Measurements from ENCODE around the gene SAMD15.

SAMD15 gene

GRCh38 chr14:77344377-77344996 lies 32.7 kb upstream of the SAMD15 start:
- peaks cover 20% of the 10 kb centered on the region for H3K36me3 ChIP-seq (ENCODE audit: control insufficient read depth, insufficient read depth, low read length)
- no peak for DNase-seq
- H3K4me3 ChIP-seq (ENCODE audit: insufficient read depth, low read depth, low read length, poor library complexity, severe bottlenecking): no peak overlapping the region
- no peaks in the 10 kb centered on the region for H3K4me1 ChIP-seq (ENCODE audit: control insufficient read depth, insufficient read depth, low read length, poor library complexity, severe bottlenecking)
- no peak overlapping the region for H3K27ac ChIP-seq (ENCODE audit: insufficient read depth, low read length, poor library complexity, severe bottlenecking)
- no peaks in the 10 kb centered on the region for H3K9me3 ChIP-seq (ENCODE audit: control insufficient read depth, low read length)
- H3K27me3 ChIP-seq (replicated peaks; ENCODE audit: control insufficient read depth, insufficient read depth, low read length, poor library complexity, severe bottlenecking): no peaks in the 10 kb centered on the region

GRCh38 chr14:77346495-77346894 lies 30.7 kb upstream of the SAMD15 start:
- H3K4me3 ChIP-seq (ENCODE audit: insufficient read depth, low read depth, low read length, poor library complexity, severe bottlenecking): no peak overlapping the region
- no peak for DNase-seq
- no peak overlapping the region for H3K27ac ChIP-seq (ENCODE audit: insufficient read depth, low read length, poor library complexity, severe bottlenecking)
- no peaks in the 10 kb centered on the region for H3K27me3 ChIP-seq (replicated peaks; ENCODE audit: control insufficient read depth, insufficient read depth, low read length, poor library complexity, severe bottlenecking)
- no peaks in the 10 kb centered on the region for H3K9me3 ChIP-seq (ENCODE audit: control insufficient read depth, low read length)
- H3K4me1 ChIP-seq (ENCODE audit: control insufficient read depth, insufficient read depth, low read length, poor library complexity, severe bottlenecking): no peaks in the 10 kb centered on the region
- peaks cover 20% of the 10 kb centered on the region for H3K36me3 ChIP-seq (ENCODE audit: control insufficient read depth, insufficient read depth, low read length)

- H3K27me3 ChIP-seq (replicated peaks; ENCODE audit: control insufficient read depth, insufficient read depth, low read length, poor library complexity, severe bottlenecking): no peaks in the 10 kb centered on the region
- no peak for DNase-seq
Observed at GRCh38 chr14:77347751-77348150, 29.4 kb upstream of the SAMD15 start.

GRCh38 chr14:77353469-77354141 lies 23.6 kb upstream of the SAMD15 start:
- Histone ChIP-seq H3K4me1 (ENCODE audit: control insufficient read depth, insufficient read depth, low read length, poor library complexity, severe bottlenecking) (no peaks in the 10 kb centered on the region), H3K27me3 (replicated peaks; ENCODE audit: control insufficient read depth, insufficient read depth, low read length, poor library complexity, severe bottlenecking) (no peaks in the 10 kb centered on the region), H3K36me3 (ENCODE audit: control insufficient read depth, insufficient read depth, low read length) (peaks cover 6% of the 10 kb centered on the region), H3K4me3 (ENCODE audit: insufficient read depth, low read depth, low read length, poor library complexity, severe bottlenecking) (no peak overlapping the region), H3K9me3 (ENCODE audit: control insufficient read depth, low read length) (no peaks in the 10 kb centered on the region), H3K27ac (ENCODE audit: insufficient read depth, low read length, poor library complexity, severe bottlenecking) (no peak overlapping the region)
- DNase-seq: no peak

More at GRCh38 chr14:77347751-77348150, 29.4 kb upstream of the SAMD15 start:
- no peaks in the 10 kb centered on the region for H3K9me3 ChIP-seq (ENCODE audit: control insufficient read depth, low read length)
- H3K4me1 ChIP-seq (ENCODE audit: control insufficient read depth, insufficient read depth, low read length, poor library complexity, severe bottlenecking): no peaks in the 10 kb centered on the region
- H3K36me3 ChIP-seq (ENCODE audit: control insufficient read depth, insufficient read depth, low read length): peaks cover 12% of the 10 kb centered on the region
- no peak overlapping the region for H3K27ac ChIP-seq (ENCODE audit: insufficient read depth, low read length, poor library complexity, severe bottlenecking)
- no peak overlapping the region for H3K4me3 ChIP-seq (ENCODE audit: insufficient read depth, low read depth, low read length, poor library complexity, severe bottlenecking)

GRCh38 chr14:77355811-77356210 lies 21.4 kb upstream of the SAMD15 start:
- Histone ChIP-seq H3K4me3 (ENCODE audit: insufficient read depth, low read depth, low read length, poor library complexity, severe bottlenecking) (no peak overlapping the region), H3K27ac (ENCODE audit: insufficient read depth, low read length, poor library complexity, severe bottlenecking) (no peak overlapping the region), H3K4me1 (ENCODE audit: control insufficient read depth, insufficient read depth, low read length, poor library complexity, severe bottlenecking) (no peaks in the 10 kb centered on the region), H3K36me3 (ENCODE audit: control insufficient read depth, insufficient read depth, low read length) (no peaks in the 10 kb centered on the region), H3K27me3 (replicated peaks; ENCODE audit: control insufficient read depth, insufficient read depth, low read length, poor library complexity, severe bottlenecking) (no peaks in the 10 kb centered on the region), H3K9me3 (ENCODE audit: control insufficient read depth, low read length) (no peaks in the 10 kb centered on the region)
- no peak for DNase-seq

GRCh38 chr14:77356899-77357298 lies 20.3 kb upstream of the SAMD15 start:
- H3K27me3 ChIP-seq (replicated peaks; ENCODE audit: control insufficient read depth, insufficient read depth, low read length, poor library complexity, severe bottlenecking): no peaks in the 10 kb centered on the region
- H3K4me1 ChIP-seq (ENCODE audit: control insufficient read depth, insufficient read depth, low read length, poor library complexity, severe bottlenecking): no peaks in the 10 kb centered on the region
- no peaks in the 10 kb centered on the region for H3K36me3 ChIP-seq (ENCODE audit: control insufficient read depth, insufficient read depth, low read length)
- H3K4me3 ChIP-seq (ENCODE audit: insufficient read depth, low read depth, low read length, poor library complexity, severe bottlenecking): no peak overlapping the region
- no peak overlapping the region for H3K27ac ChIP-seq (ENCODE audit: insufficient read depth, low read length, poor library complexity, severe bottlenecking)
- no peak for DNase-seq
- no peaks in the 10 kb centered on the region for H3K9me3 ChIP-seq (ENCODE audit: control insufficient read depth, low read length)

GRCh38 chr14:77359626-77360025 lies 17.6 kb upstream of the SAMD15 start:
- Histone ChIP-seq H3K4me1 (ENCODE audit: control insufficient read depth, insufficient read depth, low read length, poor library complexity, severe bottlenecking) (no peaks in the 10 kb centered on the region), H3K27me3 (replicated peaks; ENCODE audit: control insufficient read depth, insufficient read depth, low read length, poor library complexity, severe bottlenecking) (no peaks in the 10 kb centered on the region), H3K27ac (ENCODE audit: insufficient read depth, low read length, poor library complexity, severe bottlenecking) (no peak overlapping the region), H3K36me3 (ENCODE audit: control insufficient read depth, insufficient read depth, low read length) (no peaks in the 10 kb centered on the region), H3K9me3 (ENCODE audit: control insufficient read depth, low read length) (no peaks in the 10 kb centered on the region), H3K4me3 (ENCODE audit: insufficient read depth, low read depth, low read length, poor library complexity, severe bottlenecking) (no peak overlapping the region)
- DNase-seq: no peak

- DNase-seq: no peak
- Histone ChIP-seq H3K9me3 (ENCODE audit: control insufficient read depth, low read length) (no peaks in the 10 kb centered on the region), H3K4me3 (ENCODE audit: insufficient read depth, low read depth, low read length, poor library complexity, severe bottlenecking) (no peak overlapping the region), H3K36me3 (ENCODE audit: control insufficient read depth, insufficient read depth, low read length) (no peaks in the 10 kb centered on the region), H3K27me3 (replicated peaks; ENCODE audit: control insufficient read depth, insufficient read depth, low read length, poor library complexity, severe bottlenecking) (no peaks in the 10 kb centered on the region), H3K4me1 (ENCODE audit: control insufficient read depth, insufficient read depth, low read length, poor library complexity, severe bottlenecking) (no peaks in the 10 kb centered on the region), H3K27ac (ENCODE audit: insufficient read depth, low read length, poor library complexity, severe bottlenecking) (no peak overlapping the region)
Observed at GRCh38 chr14:77364146-77364545, 13.0 kb upstream of the SAMD15 start.

GRCh38 chr14:77369285-77369684 lies 7.9 kb upstream of the SAMD15 start:
- no peak overlapping the region for H3K4me3 ChIP-seq (ENCODE audit: insufficient read depth, low read depth, low read length, poor library complexity, severe bottlenecking)
- H3K27me3 ChIP-seq (replicated peaks; ENCODE audit: control insufficient read depth, insufficient read depth, low read length, poor library complexity, severe bottlenecking): no peaks in the 10 kb centered on the region
- no peak overlapping the region for H3K27ac ChIP-seq (ENCODE audit: insufficient read depth, low read length, poor library complexity, severe bottlenecking)
- peak in 2 of 3 donors; percentile 11 for DNase-seq
- no peaks in the 10 kb centered on the region for H3K36me3 ChIP-seq (ENCODE audit: control insufficient read depth, insufficient read depth, low read length)
- no peaks in the 10 kb centered on the region for H3K9me3 ChIP-seq (ENCODE audit: control insufficient read depth, low read length)
- H3K4me1 ChIP-seq (ENCODE audit: control insufficient read depth, insufficient read depth, low read length, poor library complexity, severe bottlenecking): no peaks in the 10 kb centered on the region

- peaks cover 8% of the 10 kb centered on the region for H3K4me1 ChIP-seq (ENCODE audit: control insufficient read depth, insufficient read depth, low read length, poor library complexity, severe bottlenecking)
- H3K27me3 ChIP-seq (replicated peaks; ENCODE audit: control insufficient read depth, insufficient read depth, low read length, poor library complexity, severe bottlenecking): no peaks in the 10 kb centered on the region
- no peak overlapping the region for H3K4me3 ChIP-seq (ENCODE audit: insufficient read depth, low read depth, low read length, poor library complexity, severe bottlenecking)
- H3K27ac ChIP-seq (ENCODE audit: insufficient read depth, low read length, poor library complexity, severe bottlenecking): no peak overlapping the region
- H3K9me3 ChIP-seq (ENCODE audit: control insufficient read depth, low read length): no peaks in the 10 kb centered on the region
- H3K36me3 ChIP-seq (ENCODE audit: control insufficient read depth, insufficient read depth, low read length): no peaks in the 10 kb centered on the region
- DNase-seq: no peak
Observed at GRCh38 chr14:77372304-77372841, 4.8 kb upstream of the SAMD15 start.

Measured in effector memory CD4-positive, alpha-beta T cell (primary cell).